Measurements from ENCODE around the gene PRSS22.

The PRSS22 gene

DNA sequence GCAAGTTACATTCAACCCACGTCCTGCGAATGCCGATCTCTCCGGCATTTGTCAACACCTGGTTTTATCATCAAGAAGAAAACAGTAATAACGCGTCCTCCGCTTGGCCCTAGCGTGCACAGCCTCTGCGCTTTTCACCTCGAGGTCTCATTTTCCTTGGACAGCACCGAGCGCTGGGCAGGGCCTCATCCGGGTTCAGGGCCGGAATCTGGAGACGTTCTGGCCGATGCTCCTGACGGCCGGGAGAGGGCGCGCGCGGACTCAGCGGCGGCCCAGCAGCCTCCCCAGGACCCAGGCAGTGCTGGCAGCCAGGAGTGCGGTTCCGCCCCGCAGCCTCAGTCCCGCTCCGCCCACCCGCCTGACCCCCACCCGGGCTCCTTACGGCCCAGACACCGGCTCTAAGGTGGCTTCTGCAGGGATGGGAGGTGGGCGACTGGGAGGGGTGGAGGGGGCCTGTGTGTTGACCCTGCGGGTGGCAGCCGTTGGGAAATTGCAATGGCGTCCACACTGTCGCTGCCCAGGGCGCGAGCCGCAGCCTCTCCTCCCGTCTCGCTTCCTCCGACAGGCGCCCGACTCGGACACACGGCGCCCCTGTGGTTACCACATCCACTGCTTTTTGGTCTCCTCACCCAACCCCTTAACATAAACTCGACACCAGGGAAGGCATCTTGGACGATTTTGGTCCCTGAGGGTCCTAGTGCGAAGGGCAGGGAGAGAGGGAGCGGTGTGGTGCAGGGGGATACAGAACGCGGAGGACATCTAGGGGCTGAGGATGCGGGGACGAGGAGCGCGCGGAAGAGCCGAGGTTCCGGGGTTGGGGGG is 46.3 kb upstream of the PRSS22 start:
- peaks cover 25% of the 10 kb centered on the region for H3K27me3 Mint-ChIP-seq (ENCODE audit: low read depth, poor library complexity)
- no peaks in the 10 kb centered on the region for H3K36me3 Mint-ChIP-seq (ENCODE audit: low read depth)
- peak; percentile 85 for DNase-seq
- peak overlapping the region; percentile 98 for H3K4me3 Mint-ChIP-seq
- peaks cover 21% of the 10 kb centered on the region for H3K9me3 Mint-ChIP-seq
- H3K4me1 Mint-ChIP-seq = peaks cover 20% of the 10 kb centered on the region
- TF ChIP-seq CTCF (IDR thresholded peaks at IDR 0.05) = peak; percentile 89
- peak overlapping the region; percentile 92 for H3K27ac Mint-ChIP-seq

GRCh38 chr16:2902337-2903130 is 44.6 kb upstream of the PRSS22 start:
- Mint-ChIP-seq H3K27ac (no peak overlapping the region), H3K27me3 (ENCODE audit: low read depth, poor library complexity) (peaks cover 15% of the 10 kb centered on the region), H3K36me3 (ENCODE audit: low read depth) (no peaks in the 10 kb centered on the region), H3K9me3 (peaks cover 19% of the 10 kb centered on the region), H3K4me3 (no peak overlapping the region), H3K4me1 (peaks cover 28% of the 10 kb centered on the region)
- no peak for DNase-seq
- no peak for TF ChIP-seq CTCF (IDR thresholded peaks at IDR 0.05)

DNA sequence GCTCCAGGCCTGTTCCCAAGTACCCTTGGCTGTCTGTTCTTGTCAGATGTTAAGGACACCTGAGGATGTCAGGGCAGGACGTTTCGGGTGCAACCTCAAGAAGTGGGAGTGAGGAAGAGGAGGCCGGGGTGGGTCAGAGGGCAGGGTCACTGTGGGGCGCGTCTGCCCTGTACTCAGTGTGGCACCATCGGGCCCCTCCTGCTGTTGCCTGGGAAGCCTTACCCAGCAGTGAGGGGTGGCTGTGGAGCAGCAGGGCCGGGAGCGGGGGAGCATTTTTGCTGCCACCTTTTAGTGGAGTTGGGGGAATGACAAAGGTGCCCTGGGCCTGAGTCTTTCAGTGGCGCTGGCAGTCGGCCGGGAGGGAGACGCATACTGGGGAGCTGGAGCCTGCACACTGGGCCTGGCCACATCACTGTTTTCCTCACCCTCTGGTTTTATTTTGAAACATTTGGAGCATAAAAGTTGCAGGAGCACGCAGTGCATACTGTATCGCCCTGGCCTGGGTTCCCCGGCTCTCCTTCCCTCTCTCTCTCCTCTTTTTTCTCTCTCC is 42.6 kb upstream of the PRSS22 start:
- peaks cover under 1% of the 10 kb centered on the region for H3K9me3 Mint-ChIP-seq
- no peak for TF ChIP-seq CTCF (IDR thresholded peaks at IDR 0.05)
- H3K27me3 Mint-ChIP-seq (ENCODE audit: low read depth, poor library complexity) = peaks cover 8% of the 10 kb centered on the region

DNA sequence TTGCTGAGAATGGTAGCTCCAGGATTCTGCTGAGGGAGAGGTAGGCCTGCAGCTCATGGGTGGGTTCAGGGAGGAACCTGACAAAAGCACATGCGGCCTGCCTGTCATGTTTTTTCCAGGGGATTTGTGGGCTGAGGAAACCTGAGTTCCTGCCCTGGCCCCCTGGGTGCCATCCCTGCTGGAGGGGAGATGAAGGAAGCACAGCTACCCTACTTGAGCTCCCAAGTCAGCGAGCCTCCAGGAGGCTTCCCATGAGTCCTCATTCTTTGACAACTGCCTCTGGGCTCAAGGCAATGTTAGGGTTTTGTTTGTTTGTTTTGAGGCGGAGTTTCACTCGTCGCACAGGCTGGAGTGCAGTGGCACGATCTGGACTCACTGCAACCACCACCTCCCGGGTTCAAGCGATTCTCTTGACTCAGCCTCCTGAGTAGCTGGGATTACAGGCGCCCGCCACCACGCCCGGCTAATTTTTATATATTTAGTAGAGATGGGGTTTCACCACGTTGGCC is 41.6 kb upstream of the PRSS22 start:
- DNase-seq = no peak
- Mint-ChIP-seq H3K36me3 (ENCODE audit: low read depth) (no peaks in the 10 kb centered on the region), H3K4me3 (no peak overlapping the region), H3K9me3 (no peaks in the 10 kb centered on the region), H3K4me1 (peaks cover 24% of the 10 kb centered on the region), H3K27me3 (ENCODE audit: low read depth, poor library complexity) (peaks cover 13% of the 10 kb centered on the region), H3K27ac (no peak overlapping the region)
- no peak for TF ChIP-seq CTCF (IDR thresholded peaks at IDR 0.05)

More for the DNA sequence above, 42.6 kb upstream of the PRSS22 start:
- DNase-seq = no peak
- Mint-ChIP-seq H3K36me3 (ENCODE audit: low read depth) (no peaks in the 10 kb centered on the region), H3K4me1 (peaks cover 22% of the 10 kb centered on the region), H3K27ac (no peak overlapping the region), H3K4me3 (no peak overlapping the region)

DNA sequence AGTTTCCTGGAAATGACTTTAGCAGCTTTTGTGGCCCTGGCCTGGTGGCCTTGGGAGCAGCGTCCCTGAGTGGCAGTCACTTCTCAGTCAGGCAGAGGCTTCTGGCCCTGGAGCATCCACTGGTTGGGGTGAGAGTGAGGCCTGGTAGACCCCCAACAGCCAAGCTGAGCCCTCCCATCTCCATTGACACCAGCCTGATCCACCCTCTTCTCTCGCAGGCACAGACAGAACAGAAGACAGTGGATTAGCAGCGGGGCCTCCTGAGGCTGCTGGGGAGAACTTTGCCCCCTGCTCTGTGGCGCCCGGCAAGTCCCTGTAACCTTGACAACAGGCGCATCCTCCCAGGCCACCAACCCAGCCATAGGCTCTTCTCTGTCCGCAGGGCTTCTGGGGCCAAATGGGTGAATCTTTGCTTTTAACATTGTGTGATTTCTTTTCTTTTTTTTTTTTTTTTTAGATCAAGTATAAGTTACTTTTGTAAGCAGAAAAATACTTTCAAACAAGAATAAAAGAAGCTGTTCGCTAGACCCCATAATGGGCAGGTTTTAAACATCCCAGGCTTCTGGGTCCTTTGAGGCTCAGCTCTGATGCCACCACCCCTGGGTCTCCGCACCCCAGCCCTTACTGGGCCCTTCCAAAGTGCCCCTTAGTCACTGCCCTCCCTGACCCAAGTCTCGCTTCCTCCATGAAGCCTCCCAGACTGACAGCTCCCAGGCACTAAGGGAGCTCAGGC is 41.0 kb upstream of the PRSS22 start:
- Mint-ChIP-seq H3K27me3 (ENCODE audit: low read depth, poor library complexity) (peaks cover 13% of the 10 kb centered on the region), H3K9me3 (no peaks in the 10 kb centered on the region), H3K4me1 (peaks cover 22% of the 10 kb centered on the region), H3K27ac (peak overlapping the region; percentile 42), H3K4me3 (no peak overlapping the region), H3K36me3 (ENCODE audit: low read depth) (no peaks in the 10 kb centered on the region)
- DNase-seq = no peak
- no peak for TF ChIP-seq CTCF (IDR thresholded peaks at IDR 0.05)
